GM19238 (cell line): ENCODE results near the gene ZFYVE19.
A peak's percentile ranks its signal among the peaks of the same experiment; 100 is the strongest.
"Not testable (repeated sequence)": the region's sequence is repeated elsewhere in the genome, so short reads cannot be mapped to it uniquely, and the experiment has no call there.

Source experiments
- DNase-seq: peaks from one replicate; pipeline ENCODE4 v3.0.0; 2011; ENCODE audit warnings: low spot score; ENCODE audit not compliant: insufficient read length

ZFYVE19 gene

DNA sequence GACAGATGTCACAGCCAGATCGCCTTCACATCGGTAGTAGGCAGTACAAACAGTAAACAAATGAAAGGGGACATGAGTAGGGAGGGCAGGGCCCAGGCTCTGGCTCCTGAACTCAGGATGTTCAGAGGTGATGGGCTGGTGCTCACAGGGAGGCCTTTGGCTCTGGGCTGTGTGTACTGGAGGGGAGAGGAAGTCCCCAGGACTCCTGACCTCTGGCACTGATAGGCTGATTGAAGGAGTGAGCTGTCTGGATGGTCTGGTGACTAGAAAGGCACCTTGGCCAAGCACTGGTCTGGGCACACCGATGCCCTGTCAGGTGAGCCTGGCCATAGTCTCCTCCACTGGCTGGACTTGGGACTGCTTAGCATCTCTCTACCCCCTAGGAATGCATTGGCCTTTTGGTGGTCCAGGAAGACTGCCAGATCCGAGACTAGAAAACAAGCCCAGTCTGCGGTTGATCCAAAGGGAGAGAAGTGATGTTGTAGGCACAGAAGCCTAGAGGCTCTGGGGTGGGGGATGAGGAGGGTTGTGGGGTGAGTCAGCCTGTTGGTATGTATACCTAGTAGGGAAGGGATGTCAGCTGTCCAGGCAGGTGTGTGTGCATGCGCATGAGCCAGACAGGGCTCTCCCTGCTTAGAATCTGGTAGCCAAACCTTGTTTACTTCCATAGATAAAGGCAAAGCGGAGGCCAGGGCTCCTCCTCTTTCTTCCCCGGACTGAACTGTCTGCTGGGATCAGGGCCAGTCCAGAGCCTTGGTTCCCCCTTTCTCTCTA, 38.8 kb downstream of the ZFYVE19 start:
- no peak for DNase-seq

DNA sequence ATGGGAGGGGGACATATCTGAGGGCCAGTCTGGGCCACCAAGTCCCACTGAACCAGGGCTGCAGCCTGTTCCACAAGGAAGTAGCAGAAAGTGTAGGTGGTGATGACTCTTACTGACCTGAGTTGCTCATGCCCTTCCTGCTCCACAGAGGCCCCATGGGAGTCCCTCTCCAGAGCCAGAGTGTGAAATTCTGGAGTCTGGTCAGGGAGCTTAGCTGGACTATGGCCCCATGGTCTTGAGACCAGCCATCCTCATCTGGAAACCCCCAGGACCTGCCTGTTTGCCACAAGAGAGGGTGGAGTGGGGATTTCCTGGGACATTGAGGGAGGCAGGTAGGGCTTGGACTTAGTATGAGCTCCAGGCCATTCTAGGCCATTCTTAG, 39.9 kb downstream of the ZFYVE19 start:
- no peak for DNase-seq

DNA sequence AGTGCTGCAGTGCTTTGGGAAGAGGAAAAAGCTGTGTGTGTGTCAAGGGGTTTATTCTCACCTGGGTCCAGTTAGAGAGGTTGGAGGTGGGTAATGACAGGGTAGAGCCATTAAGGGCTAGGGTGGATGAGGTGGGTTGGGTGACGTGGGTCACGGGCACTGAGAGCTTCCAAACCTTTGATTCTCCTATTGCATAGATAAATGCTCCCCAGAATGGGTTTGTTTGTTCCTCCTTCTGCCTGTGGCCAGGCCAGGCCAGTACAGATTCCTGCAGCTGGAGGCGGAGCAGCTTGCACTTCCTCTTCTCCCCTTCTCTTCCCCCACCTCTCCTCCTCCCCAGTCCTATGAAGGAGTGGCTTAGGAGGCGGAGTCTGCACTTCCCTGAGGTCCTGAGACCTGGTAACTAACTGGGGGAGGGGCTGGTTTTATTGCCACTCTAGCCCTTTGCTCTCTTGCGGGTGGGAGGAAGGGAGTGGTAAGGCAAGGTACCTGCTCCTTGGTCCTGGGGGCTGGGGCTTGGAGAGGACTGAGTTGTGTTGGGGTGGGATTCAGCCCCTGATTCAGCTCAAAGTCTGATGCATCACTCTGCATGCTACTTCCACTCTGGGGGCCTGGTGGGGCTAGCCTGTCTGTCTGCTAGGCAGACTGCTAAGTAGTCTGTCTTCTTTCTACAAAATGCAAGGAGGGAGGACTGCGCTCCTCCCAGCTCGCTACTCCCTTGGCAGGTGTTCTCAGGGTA, 40.5 kb downstream of the ZFYVE19 start:
- peak; percentile 71 for DNase-seq

DNA sequence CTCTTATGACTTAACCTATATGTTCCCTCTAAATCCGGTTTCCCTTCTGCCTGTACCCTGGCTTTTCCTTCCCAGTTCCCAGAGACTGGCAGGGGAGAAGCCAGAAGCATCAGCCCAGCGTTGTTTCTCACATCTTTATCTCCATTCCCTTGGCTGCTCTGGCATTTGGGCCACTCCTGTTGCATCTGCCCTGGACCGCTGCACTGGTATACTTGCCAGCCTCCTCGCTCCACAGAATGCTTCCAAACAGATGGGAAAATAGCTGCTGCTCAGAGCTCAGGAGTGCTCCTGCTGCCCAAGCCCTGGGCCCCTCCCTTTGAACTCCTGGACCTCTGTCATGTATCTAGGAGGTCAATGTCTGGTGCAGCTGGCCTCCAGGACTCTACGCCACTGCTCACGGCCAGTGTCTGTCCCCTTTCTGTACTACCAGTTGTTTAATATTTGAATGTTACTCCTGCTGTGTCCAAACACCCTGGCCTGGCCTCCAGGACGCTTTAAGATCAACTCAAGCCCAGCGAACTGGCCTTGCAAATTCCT, 43.8 kb downstream of the ZFYVE19 start:
- no peak for DNase-seq

DNA sequence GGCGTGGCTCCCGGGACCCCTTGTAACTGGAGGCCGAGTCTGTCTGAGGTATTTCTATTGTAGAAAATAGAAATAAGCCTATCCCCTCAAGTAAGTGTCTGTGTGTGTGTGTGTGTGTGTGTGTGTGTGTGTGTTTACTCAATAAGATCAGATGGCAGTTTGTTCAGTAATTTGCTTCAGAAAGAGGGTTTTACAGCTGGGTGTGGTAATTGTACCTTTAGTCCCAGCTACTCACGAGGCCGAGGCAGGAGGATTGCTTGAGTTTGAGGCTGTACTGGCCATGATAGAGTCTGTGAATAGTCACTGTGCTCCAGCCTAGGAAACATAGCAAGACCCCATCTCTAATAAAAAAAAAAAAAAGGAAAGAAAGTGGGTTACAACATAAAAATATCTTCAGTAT, 45.6 kb downstream of the ZFYVE19 start:
- DNase-seq, result no peak

DNA sequence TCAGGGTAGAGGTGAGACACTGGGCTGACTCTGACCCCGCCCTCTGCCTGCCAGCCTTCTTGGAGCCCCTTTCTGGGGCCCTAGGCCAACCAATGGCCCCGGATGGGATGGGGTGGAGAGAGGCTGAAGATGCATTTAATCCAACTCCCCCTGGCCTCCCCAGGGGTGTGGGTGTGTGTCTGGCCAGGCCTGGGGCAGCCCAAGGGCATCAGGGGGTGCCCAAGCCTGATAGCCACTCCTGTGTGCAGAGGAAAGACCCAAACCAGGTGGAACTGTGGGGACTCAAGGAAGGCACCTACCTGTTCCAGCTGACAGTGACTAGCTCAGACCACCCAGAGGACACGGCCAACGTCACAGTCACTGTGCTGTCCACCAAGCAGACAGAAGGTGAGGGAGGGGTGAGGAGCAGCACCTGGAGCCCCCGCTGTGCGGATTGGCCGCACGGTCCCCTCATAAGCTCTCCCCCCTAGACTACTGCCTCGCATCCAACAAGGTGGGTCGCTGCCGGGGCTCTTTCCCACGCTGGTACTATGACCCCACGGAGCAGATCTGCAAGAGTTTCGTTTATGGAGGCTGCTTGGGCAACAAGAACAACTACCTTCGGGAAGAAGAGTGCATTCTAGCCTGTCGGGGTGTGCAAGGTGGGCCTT, 46.5 kb downstream of the ZFYVE19 start:
- no peak for DNase-seq

DNA sequence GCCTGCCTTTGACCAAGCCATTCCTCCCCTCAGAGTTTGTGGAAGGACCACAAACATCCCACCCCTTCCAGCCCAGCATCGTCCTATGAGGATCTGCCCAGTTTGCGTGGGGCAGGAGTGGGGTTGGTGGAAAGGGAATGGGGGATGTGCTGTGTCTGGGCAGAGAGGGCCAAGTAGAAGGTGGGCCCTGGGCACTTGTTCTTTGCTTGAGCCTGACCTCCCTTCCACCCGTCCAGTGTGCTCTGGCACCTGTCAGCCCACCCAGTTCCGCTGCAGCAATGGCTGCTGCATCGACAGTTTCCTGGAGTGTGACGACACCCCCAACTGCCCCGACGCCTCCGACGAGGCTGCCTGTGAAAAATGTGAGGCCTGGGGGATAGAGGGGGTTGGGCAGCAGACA, 47.3 kb downstream of the ZFYVE19 start:
- DNase-seq, result no peak

DNA sequence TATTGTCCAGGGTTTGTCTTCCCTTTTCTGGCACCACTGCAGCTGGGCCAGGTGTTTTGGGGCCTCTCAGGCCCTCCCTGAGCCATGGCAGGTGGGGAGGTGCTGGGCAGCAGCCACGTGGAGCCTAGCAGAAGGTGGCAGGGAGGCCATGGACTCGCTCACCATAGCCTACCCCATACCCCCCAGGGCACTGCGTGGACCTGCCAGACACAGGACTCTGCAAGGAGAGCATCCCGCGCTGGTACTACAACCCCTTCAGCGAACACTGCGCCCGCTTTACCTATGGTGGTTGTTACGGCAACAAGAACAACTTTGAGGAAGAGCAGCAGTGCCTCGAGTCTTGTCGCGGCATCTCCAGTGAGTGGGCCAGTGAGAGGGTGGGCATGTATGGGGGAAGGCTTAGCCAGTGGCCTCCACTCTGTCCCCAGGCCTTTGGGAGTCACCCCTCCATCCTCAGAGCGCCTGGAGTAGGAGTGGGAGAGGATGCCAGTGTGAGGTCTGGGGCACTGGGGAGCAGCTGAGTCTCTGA, 48.9 kb downstream of the ZFYVE19 start:
- no peak for DNase-seq

DNA sequence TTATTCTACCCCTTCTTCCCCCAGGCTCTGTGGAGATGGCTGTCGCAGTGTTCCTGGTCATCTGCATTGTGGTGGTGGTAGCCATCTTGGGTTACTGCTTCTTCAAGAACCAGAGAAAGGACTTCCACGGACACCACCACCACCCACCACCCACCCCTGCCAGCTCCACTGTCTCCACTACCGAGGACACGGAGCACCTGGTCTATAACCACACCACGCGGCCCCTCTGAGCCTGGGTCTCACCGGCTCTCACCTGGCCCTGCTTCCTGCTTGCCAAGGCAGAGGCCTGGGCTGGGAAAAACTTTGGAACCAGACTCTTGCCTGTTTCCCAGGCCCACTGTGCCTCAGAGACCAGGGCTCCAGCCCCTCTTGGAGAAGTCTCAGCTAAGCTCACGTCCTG, 49.9 kb downstream of the ZFYVE19 start:
- DNase-seq, result no peak

DNA sequence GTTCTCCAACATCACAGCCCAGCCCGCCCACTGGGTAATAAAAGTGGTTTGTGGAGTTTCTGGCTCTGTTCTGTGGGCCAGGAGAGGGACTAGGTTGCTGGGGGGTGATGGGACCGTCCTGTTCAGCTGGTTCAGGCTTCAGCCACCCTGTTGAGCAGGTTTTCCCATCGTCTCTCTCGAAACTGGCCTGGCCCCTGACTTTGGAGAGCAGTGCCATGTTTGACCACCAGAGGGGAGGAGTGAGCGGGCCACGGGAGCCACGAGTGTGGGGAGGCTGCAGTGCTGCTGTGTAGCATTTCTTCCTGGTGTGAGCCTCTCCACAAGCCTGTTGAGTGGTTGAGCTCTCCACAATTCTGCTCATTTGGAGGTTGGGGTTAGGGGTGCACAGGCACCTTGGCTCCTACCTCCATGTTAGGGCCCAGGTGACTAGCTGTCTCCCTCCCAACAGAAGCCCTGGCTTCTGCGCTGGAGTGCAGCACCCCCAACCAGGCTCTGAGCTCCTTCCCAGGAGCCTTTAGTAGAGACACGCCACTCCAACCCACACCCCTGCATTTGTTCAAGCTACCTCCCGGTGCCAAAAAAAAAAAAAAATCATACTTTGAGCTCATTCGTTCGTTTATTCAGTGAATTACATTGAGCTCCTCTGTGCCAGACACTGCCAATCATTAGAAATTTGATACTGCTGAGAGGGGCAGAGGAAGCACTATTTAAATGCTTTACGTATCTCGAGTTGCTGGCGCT, 50.9 kb downstream of the ZFYVE19 start:
- peak; percentile 86 for DNase-seq

DNA sequence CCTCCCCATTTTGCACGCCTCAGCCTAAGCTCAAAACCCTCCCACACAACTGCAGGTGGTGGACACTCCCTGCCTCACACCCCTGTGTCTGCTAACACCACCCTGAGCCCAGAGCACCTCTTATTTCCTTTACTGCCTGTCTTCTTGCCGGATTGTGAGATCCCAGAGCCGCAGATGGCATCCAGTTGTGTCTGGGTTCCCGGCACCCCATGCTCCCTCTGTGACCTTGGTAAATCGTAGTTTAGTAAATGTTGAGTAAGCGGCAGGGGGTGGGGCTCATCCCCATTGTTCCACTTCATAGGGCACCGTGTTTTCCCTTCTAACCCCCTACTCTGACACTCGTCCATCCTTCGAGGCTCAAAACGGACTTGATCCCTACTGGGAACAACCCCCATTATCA, 51.8 kb downstream of the ZFYVE19 start:
- DNase-seq, result no peak

DNA sequence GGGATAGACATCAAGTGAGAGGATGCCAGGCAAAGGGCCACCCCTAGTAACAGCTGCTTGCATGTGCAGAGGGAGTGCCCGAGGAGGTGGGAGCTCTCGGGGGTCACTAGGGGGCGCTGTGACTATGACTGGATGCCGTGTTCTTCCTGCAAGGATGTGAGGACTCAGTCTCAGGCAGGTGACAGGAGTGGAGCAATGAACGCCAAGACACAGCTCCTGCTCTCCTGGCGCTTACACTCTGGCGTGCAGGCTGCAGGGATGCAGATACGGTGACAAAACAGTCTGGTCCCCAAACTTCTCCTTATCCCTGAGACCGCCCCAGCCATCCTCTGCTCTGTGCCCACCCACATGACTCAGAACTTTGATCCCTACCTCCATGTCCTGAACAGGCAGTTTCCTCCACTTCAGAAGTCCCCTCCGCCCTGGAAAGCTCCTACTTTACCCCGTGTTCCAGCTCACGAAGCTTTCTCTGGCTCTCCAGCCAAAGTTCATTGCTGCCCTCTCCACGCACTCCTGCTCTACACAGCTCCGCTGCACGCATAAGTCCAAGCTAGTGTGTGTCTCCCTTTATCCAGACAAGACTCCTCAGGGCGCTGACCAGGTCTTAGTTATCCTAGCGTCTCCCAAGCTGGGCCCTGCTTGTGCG, 52.4 kb downstream of the ZFYVE19 start:
- peak; percentile 83 for DNase-seq

DNA sequence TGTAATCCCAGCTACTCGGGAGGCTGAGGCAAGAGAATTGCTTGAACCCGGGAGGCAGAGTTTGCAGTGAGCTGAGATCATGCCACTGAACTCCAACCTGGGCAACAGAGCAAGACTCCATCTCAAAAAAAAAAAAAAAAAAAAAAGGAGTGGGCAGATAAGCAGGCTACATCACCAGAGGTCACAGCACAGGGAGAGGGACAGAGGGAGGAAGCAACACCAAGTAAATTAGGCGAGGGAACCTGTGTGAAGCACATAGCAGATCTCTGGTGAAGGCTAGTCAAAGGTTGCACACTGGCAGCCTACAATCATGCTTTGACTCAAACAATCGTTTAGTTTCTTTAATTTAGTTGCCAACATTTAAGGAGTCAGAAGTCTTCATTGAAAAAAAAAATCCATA, 54.3 kb downstream of the ZFYVE19 start:
- DNase-seq, result not testable (repeated sequence)

DNA sequence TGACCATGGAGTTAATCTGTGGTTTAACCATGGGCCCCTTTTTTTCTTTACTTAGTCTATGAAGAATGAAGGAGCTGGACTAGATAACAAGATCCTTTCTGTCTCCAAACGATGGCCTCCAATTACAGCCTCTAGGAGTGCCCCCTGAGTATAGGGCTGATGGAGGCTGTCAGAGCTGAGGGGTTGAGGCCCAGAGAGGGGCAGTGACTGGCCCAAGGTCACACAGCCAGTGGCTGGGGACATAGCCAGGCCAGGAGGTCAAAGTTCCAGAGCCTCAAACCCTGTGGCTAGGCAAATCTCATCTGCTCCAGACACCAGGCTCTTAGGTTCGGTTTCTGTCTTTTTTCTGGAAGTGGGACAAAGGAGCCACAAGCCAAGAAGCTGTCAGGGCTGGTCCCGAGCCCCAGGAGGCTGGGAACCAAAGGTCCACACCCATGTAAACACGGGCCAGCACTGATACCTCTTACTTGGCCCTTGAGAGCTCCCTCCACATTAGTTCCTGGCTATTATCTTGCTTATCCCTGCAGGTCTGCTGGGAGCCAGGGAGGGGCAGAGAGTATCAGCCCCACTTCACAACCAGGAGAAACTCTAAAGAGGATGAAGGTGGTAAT, 56.9 kb downstream of the ZFYVE19 start:
- no peak for DNase-seq
